Liver (tissue), 9 donors: ENCODE results near the gene MACROH2A1. TPM values are rescaled to one million over a fixed set of nuclear protein-coding genes. Genes with fewer than 3 reads are reported as not detected.

ENCODE experiments used
- DNase-seq: peaks from one replicate; pipeline ENCODE4 v3.0.0-alpha.2; 2017; ENCODE audit warnings: low spot score
- H3K27ac ChIP-seq, 2 donors: one replicate each; pipeline ENCODE4 v1.7.0; 2013; ENCODE audit warnings: inconsistent platforms in 2 of 2, low read length in 2 of 2, control low read depth in 1 of 2, low read depth in 1 of 2, mild to moderate bottlenecking in 1 of 2
- H3K27me3 ChIP-seq, 4 donors: one replicate each; pipeline versions ENCODE4 v1.6.1 to v1.7.0; 2013; ENCODE audit warnings: low read length in 3 of 4, inconsistent platforms in 1 of 4, mild to moderate bottlenecking in 1 of 4, moderate library complexity in 1 of 4; ENCODE audit not compliant: control insufficient read depth in 4 of 4, insufficient read depth in 4 of 4
- H3K36me3 ChIP-seq, 4 donors: one replicate each; pipeline versions ENCODE4 v1.6.1 to v1.7.0; 2013; ENCODE audit warnings: low read length in 3 of 4, mild to moderate bottlenecking in 3 of 4, low read depth in 1 of 4, moderate library complexity in 1 of 4; ENCODE audit not compliant: control insufficient read depth in 4 of 4, insufficient read depth in 3 of 4
- H3K4me1 ChIP-seq, 4 donors: one replicate each; pipeline versions ENCODE4 v1.6.1 to v1.7.0; 2013; ENCODE audit warnings: low read length in 3 of 4, mild to moderate bottlenecking in 3 of 4, moderate library complexity in 1 of 4; ENCODE audit not compliant: control insufficient read depth in 4 of 4, insufficient read depth in 4 of 4
- H3K4me3 ChIP-seq, 3 donors: one replicate each; pipeline versions ENCODE4 v1.6.1 to v1.7.0; 2013; ENCODE audit warnings: low read length in 3 of 3, control low read depth in 1 of 3, low read depth in 1 of 3, mild to moderate bottlenecking in 1 of 3
- H3K9ac ChIP-seq, 2 donors: one replicate each; pipeline ENCODE4 v1.7.0; 2013; ENCODE audit warnings: low read length in 2 of 2, mild to moderate bottlenecking in 2 of 2, moderate library complexity in 2 of 2, control low read depth in 1 of 2, low read depth in 1 of 2
- H3K9me3 ChIP-seq, 4 donors: one replicate each; pipeline versions ENCODE4 v1.6.1 to v1.7.0; 2013; ENCODE audit warnings: low read length in 3 of 4; ENCODE audit not compliant: control insufficient read depth in 4 of 4
- EGR1 ChIP-seq, 2 donors: IDR thresholded peaks; 2 replicates each; pipeline ENCODE4 v1.6.1; 2016 to 2018; ENCODE audit warnings: antibody characterized with exemption in 2 of 2, low read depth in 2 of 2
- FOXA1 ChIP-seq: IDR thresholded peaks from 2 replicates; pipeline ENCODE4 v1.6.1; 2016; ENCODE audit warnings: antibody characterized with exemption
- FOXA2 ChIP-seq: IDR thresholded peaks from 2 replicates; pipeline ENCODE4 v1.6.1; 2016; ENCODE audit warnings: antibody characterized with exemption
- GABPA ChIP-seq, 2 donors: IDR thresholded peaks in 1 of 2; conservative IDR thresholded peaks in 1 of 2; 2 replicates each; pipeline ENCODE4 v1.6.1; 2016; ENCODE audit warnings: antibody characterized with exemption in 2 of 2, mild to moderate bottlenecking in 1 of 2, moderate library complexity in 1 of 2
- HNF4A ChIP-seq, 2 donors: conservative IDR thresholded peaks; 2 replicates each; pipeline ENCODE4 v1.6.1; 2016; ENCODE audit warnings: antibody characterized with exemption in 2 of 2, mild to moderate bottlenecking in 2 of 2
- HNF4G ChIP-seq: IDR thresholded peaks from 2 replicates; pipeline ENCODE4 v1.6.1; 2016; ENCODE audit warnings: antibody characterized with exemption
- JUND ChIP-seq, 2 donors: IDR thresholded peaks; 2 replicates each; pipeline ENCODE4 v1.6.1; 2016; ENCODE audit warnings: antibody characterized with exemption in 2 of 2
- NR2F2 ChIP-seq: IDR thresholded peaks from 2 replicates; pipeline ENCODE4 v1.6.1; 2016; ENCODE audit warnings: antibody characterized with exemption
- RAD21 ChIP-seq, 2 donors: IDR thresholded peaks; 2 replicates each; pipeline ENCODE4 v1.6.1; 2016; ENCODE audit warnings: antibody characterized with exemption in 2 of 2, mild to moderate bottlenecking in 2 of 2
- RXRA ChIP-seq, 2 donors: IDR thresholded peaks; 2 replicates each; pipeline ENCODE4 v1.6.1; 2017 to 2018; ENCODE audit warnings: antibody characterized with exemption in 2 of 2, mild to moderate bottlenecking in 1 of 2
- SP1 ChIP-seq: IDR thresholded peaks from 2 replicates; pipeline ENCODE4 v1.6.1; 2018; ENCODE audit warnings: antibody characterized with exemption, mild to moderate bottlenecking
- TAF1 ChIP-seq: conservative IDR thresholded peaks from 2 replicates; pipeline ENCODE4 v1.6.1; 2016; ENCODE audit warnings: antibody characterized with exemption, mild to moderate bottlenecking
- YY1 ChIP-seq: IDR thresholded peaks from 2 replicates; pipeline ENCODE4 v1.6.1; 2016; ENCODE audit warnings: antibody characterized with exemption, mild to moderate bottlenecking
- WGBS: extraction: QIAGEN DNeasy Blood & Tissue Kit; methylation state at CpG from one replicate; pipeline ENCODE4 v1.1.7; 2013; 5-methylcytosine and 5-hydroxymethylcytosine counted together
- polyA plus RNA-seq, 2 donors: library from polyadenylated mRNA; stranded (reverse) in 1 of 2; unstranded in 1 of 2; fragments of 200-250 nt in 1 of 2; fragments of >200 nt in 1 of 2; fragmentation: Nextera tagmentation in 1 of 2; extraction: Ambion mirVana in 1 of 2; gene quantifications; one replicate each; pipeline versions ENCODE4 v1.2.1 to v1.2.3, GENCODE V29; 2013 to 2015
- total RNA-seq, 2 donors: library from RNA; depleted of rRNA; stranded (reverse); fragments of >200 nt; gene quantifications; one replicate each; pipeline ENCODE4 v1.2.3, GENCODE V29; 2014
- TF ChIP-seq, protein P1 (sequence below): IDR thresholded peaks from 2 replicates; pipeline ENCODE4 v1.6.1; 2016; ENCODE audit warnings: antibody characterized with exemption, mild to moderate bottlenecking
- TF ChIP-seq, protein P2 (sequence below): IDR thresholded peaks from 2 replicates; pipeline ENCODE4 v1.6.1; 2016; ENCODE audit warnings: antibody characterized with exemption
- TF ChIP-seq, protein P3 (sequence below): IDR thresholded peaks from 2 replicates; pipeline ENCODE4 v1.6.1; 2016; ENCODE audit warnings: antibody characterized with exemption
- TF ChIP-seq, protein P4 (sequence below): IDR thresholded peaks from 2 replicates; pipeline ENCODE4 v1.6.1; 2016; ENCODE audit warnings: antibody characterized with exemption
- TF ChIP-seq, protein P5 (sequence below): fragments of 150-350 bp; IDR thresholded peaks from 2 replicates; pipeline ENCODE4 v1.5.1; 2017; ENCODE audit warnings: improper control_type of control experiment, low read depth, low read length; ENCODE audit not compliant: missing input control
- donor health status: healthy.
- donor health status: healthy.
- donor health status: healthy.
- donor health status: healthy.
- donor health status: healthy.

MACROH2A1 gene
- total and polyA plus RNA-seq, 4 donors: 33.7 to 113 (median 62.7) TPM

DNA sequence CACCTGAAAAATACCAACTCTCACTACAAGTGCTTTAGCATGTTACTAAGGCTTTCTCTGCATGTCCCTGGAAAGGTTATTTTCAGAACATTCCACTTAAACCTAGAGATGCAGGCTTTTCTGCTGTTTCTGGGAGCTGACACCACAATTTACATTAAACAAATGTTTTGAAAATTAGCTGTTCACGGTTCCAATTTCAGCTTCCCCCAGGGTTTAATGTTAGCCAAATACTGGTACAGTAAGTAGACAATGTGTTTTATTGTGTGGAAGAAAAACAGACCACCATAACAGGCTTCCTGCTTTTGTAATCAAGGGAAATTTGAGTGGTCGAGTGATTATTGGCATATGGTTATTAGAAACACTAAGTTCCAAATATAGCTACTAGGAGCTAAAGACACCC is 32.0 kb downstream of the MACROH2A1 start:
- Histone ChIP-seq H3K36me3 (peaks cover 3 to 26% (median 14%) of the 10 kb centered on the region in 4 donors), H3K9ac (no peak overlapping the region), H3K27me3 (no peaks in the 10 kb centered on the region), H3K9me3 (no peaks in the 10 kb centered on the region), H3K4me1 (no peaks in the 10 kb centered on the region), H3K4me3 (no peak overlapping the region), H3K27ac (no peak overlapping the region)
- TF ChIP-seq, protein P1, sequence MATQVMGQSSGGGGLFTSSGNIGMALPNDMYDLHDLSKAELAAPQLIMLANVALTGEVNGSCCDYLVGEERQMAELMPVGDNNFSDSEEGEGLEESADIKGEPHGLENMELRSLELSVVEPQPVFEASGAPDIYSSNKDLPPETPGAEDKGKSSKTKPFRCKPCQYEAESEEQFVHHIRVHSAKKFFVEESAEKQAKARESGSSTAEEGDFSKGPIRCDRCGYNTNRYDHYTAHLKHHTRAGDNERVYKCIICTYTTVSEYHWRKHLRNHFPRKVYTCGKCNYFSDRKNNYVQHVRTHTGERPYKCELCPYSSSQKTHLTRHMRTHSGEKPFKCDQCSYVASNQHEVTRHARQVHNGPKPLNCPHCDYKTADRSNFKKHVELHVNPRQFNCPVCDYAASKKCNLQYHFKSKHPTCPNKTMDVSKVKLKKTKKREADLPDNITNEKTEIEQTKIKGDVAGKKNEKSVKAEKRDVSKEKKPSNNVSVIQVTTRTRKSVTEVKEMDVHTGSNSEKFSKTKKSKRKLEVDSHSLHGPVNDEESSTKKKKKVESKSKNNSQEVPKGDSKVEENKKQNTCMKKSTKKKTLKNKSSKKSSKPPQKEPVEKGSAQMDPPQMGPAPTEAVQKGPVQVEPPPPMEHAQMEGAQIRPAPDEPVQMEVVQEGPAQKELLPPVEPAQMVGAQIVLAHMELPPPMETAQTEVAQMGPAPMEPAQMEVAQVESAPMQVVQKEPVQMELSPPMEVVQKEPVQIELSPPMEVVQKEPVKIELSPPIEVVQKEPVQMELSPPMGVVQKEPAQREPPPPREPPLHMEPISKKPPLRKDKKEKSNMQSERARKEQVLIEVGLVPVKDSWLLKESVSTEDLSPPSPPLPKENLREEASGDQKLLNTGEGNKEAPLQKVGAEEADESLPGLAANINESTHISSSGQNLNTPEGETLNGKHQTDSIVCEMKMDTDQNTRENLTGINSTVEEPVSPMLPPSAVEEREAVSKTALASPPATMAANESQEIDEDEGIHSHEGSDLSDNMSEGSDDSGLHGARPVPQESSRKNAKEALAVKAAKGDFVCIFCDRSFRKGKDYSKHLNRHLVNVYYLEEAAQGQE: no peak
- TF ChIP-seq GABPA (IDR thresholded peaks at IDR 0.05 in 1 of 2, conservative IDR thresholded peaks at IDR 0.05 in 1 of 2) (no peak), RXRA (IDR thresholded peaks at IDR 0.05) (no peak), EGR1 (IDR thresholded peaks at IDR 0.05; ENCODE audit: low read depth in 2 of 2) (no peak), NR2F2 (no peak), HNF4A (conservative IDR thresholded peaks at IDR 0.05) (no peak), SP1 (no peak), HNF4G (no peak), FOXA1 (no peak), YY1 (no peak), FOXA2 (no peak), RAD21 (IDR thresholded peaks at IDR 0.05) (no peak), JUND (IDR thresholded peaks at IDR 0.05) (no peak), TAF1 (no peak)
- TF ChIP-seq, protein P2, sequence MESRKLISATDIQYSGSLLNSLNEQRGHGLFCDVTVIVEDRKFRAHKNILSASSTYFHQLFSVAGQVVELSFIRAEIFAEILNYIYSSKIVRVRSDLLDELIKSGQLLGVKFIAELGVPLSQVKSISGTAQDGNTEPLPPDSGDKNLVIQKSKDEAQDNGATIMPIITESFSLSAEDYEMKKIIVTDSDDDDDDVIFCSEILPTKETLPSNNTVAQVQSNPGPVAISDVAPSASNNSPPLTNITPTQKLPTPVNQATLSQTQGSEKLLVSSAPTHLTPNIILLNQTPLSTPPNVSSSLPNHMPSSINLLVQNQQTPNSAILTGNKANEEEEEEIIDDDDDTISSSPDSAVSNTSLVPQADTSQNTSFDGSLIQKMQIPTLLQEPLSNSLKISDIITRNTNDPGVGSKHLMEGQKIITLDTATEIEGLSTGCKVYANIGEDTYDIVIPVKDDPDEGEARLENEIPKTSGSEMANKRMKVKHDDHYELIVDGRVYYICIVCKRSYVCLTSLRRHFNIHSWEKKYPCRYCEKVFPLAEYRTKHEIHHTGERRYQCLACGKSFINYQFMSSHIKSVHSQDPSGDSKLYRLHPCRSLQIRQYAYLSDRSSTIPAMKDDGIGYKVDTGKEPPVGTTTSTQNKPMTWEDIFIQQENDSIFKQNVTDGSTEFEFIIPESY: no peak
- TF ChIP-seq, protein P3, sequence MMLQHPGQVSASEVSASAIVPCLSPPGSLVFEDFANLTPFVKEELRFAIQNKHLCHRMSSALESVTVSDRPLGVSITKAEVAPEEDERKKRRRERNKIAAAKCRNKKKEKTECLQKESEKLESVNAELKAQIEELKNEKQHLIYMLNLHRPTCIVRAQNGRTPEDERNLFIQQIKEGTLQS: no peak
- TF ChIP-seq, protein P4, sequence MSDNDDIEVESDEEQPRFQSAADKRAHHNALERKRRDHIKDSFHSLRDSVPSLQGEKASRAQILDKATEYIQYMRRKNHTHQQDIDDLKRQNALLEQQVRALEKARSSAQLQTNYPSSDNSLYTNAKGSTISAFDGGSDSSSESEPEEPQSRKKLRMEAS: no peak
- TF ChIP-seq, protein P5, sequence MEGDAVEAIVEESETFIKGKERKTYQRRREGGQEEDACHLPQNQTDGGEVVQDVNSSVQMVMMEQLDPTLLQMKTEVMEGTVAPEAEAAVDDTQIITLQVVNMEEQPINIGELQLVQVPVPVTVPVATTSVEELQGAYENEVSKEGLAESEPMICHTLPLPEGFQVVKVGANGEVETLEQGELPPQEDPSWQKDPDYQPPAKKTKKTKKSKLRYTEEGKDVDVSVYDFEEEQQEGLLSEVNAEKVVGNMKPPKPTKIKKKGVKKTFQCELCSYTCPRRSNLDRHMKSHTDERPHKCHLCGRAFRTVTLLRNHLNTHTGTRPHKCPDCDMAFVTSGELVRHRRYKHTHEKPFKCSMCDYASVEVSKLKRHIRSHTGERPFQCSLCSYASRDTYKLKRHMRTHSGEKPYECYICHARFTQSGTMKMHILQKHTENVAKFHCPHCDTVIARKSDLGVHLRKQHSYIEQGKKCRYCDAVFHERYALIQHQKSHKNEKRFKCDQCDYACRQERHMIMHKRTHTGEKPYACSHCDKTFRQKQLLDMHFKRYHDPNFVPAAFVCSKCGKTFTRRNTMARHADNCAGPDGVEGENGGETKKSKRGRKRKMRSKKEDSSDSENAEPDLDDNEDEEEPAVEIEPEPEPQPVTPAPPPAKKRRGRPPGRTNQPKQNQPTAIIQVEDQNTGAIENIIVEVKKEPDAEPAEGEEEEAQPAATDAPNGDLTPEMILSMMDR: no peak
- WGBS: 84% methylated on average over 2 of the region's 2 CpGs
- DNase-seq: no peak
